HG03103 (cell line): ENCODE measurements around the gene MADD.

Source experiments
- ATAC-seq: cut with Tn5 transposase; IDR thresholded peaks from one replicate; pipeline ENCODE4 v1.9.1; 2021; ENCODE audit warnings: low read depth; ENCODE audit not compliant: unreplicated experiment

Gene MADD

GRCh38 chr11:47355283-47356128, 85.6 kb downstream of the MADD start:
- ATAC-seq: no peak

GRCh38 chr11:47356129-47356997, 86.4 kb downstream of the MADD start:
- ATAC-seq: no peak

GRCh38 chr11:47356998-47357329, 87.0 kb downstream of the MADD start:
- no peak for ATAC-seq

- ATAC-seq: no peak
Measured at GRCh38 chr11:47357985-47358730, 88.2 kb downstream of the MADD start.

GRCh38 chr11:47358731-47359051, 88.8 kb downstream of the MADD start:
- ATAC-seq: no peak

- no peak for ATAC-seq
Measured at GRCh38 chr11:47359162-47359561, 89.2 kb downstream of the MADD start.

GRCh38 chr11:47359586-47359985, 89.7 kb downstream of the MADD start:
- no peak for ATAC-seq

GRCh38 chr11:47360341-47360740, 90.4 kb downstream of the MADD start:
- ATAC-seq: no peak

- no peak for ATAC-seq
Measured at GRCh38 chr11:47361419-47361818, 91.5 kb downstream of the MADD start.

- no peak for ATAC-seq
Measured at GRCh38 chr11:47366020-47366490, 96.1 kb downstream of the MADD start.

GRCh38 chr11:47369676-47370075, 99.7 kb downstream of the MADD start:
- ATAC-seq: no peak

GRCh38 chr11:47372422-47372821, 102.5 kb downstream of the MADD start:
- no peak for ATAC-seq

- ATAC-seq: no peak
Measured at GRCh38 chr11:47373876-47374719, 104.2 kb downstream of the MADD start.

- ATAC-seq: no peak
Measured at GRCh38 chr11:47374720-47375019, 104.7 kb downstream of the MADD start.

- no peak for ATAC-seq
Measured at GRCh38 chr11:47375020-47375419, 105.1 kb downstream of the MADD start.

GRCh38 chr11:47375546-47376085, 105.7 kb downstream of the MADD start:
- no peak for ATAC-seq

- ATAC-seq: no peak
Measured at GRCh38 chr11:47376107-47376524, 106.2 kb downstream of the MADD start.

- no peak for ATAC-seq
Measured at GRCh38 chr11:47376525-47377371, 106.8 kb downstream of the MADD start.

GRCh38 chr11:47377571-47378009, 107.7 kb downstream of the MADD start:
- no peak for ATAC-seq
